HCT116 (cell line): ENCODE measurements around the gene FHL2. TPM values are rescaled to one million over a fixed set of nuclear protein-coding genes. Genes with fewer than 3 reads are reported as not detected.

ENCODE experiments used
- ATAC-seq: fragments of 200-7000 bp; cut with Tn5 transposase; 2 replicates; pipeline ENCODE4 v1.9.1; 2020; ENCODE audit warnings: mild to moderate bottlenecking, moderate library complexity
- BruUV-seq: library from RNA; stranded (reverse); fragments of 400-500 nt; replicated peaks from 2 replicates; lab custom pipeline; 2021; lab: Mats Ljungman, UMichigan
- CTCF ChIA-PET: fragments of 300-600 bp; sonication (Branson Sonifier 250); formaldehyde crosslinking; loops from one replicate; lab custom pipeline; 2021; ENCODE audit warnings: antibody characterized with exemption; lab: Charles Lee
- POLR2A ChIA-PET: fragments of 300-600, 350-600 bp; sonication (Branson Sonifier 250); formaldehyde crosslinking; loops from one replicate; lab custom pipeline; 2021; ENCODE audit warnings: antibody characterized with exemption; lab: Charles Lee
- RAD21 ChIA-PET, 2 experiments: fragments of 300-600 bp; sonication (Branson Sonifier 250); formaldehyde crosslinking; loops; one replicate each; lab custom pipeline; 2023; ENCODE audit warnings: low total read pairs in 2 of 2; ENCODE audit not compliant: uncharacterized antibody in 2 of 2, unreplicated experiment in 2 of 2, low non-redundant PET in 1 of 2; lab: Charles Lee
- DNase-seq: peaks from one replicate; pipeline ENCODE4 v3.0.0-alpha.2; 2010; ENCODE audit warnings: low read depth, low spot score
- H2AFZ ChIP-seq: fragments of 200-600 bp; shearing (Covaris generic), sonication (generic); 2 replicates; pipeline ENCODE4 v1.6.1; 2017; ENCODE audit warnings: low read depth, mixed run types, mixed read lengths, antibody characterized with exemption, low read length; ENCODE audit not compliant: poor library complexity, severe bottlenecking
- H3K27ac ChIP-seq: 2 replicates; pipeline ENCODE4 v1.5.1; 2012; ENCODE audit warnings: low read depth, low read length
- H3K27me3 ChIP-seq: fragments of 200-600 bp; sonication (generic); 2 replicates; pipeline ENCODE4 v1.6.1; 2016; ENCODE audit warnings: mixed run types, low read length, mixed read lengths; ENCODE audit not compliant: insufficient read depth
- H3K36me3 ChIP-seq, 2 experiments: fragments of 200-500 bp in 1 of 2; fragments of 200-600 bp in 1 of 2; sonication (Bioruptor generic) in 1 of 2; sonication (generic) in 1 of 2; 2 replicates each; pipeline versions ENCODE4 v1.5.1 to v1.6.1; 2014 to 2016; ENCODE audit warnings: low read length in 2 of 2, inconsistent platforms in 1 of 2, mixed read lengths in 1 of 2, mixed run types in 1 of 2; ENCODE audit not compliant: insufficient read depth in 2 of 2, control insufficient read depth in 1 of 2
- H3K4me1 ChIP-seq, 2 experiments: fragments of 200-600 bp in 1 of 2; sonication (generic) in 1 of 2; 2 replicates each; pipeline versions ENCODE4 v1.5.1 to v1.6.1; 2012 to 2017; ENCODE audit warnings: low read length in 2 of 2, inconsistent platforms in 1 of 2, mild to moderate bottlenecking in 1 of 2, mixed read lengths in 1 of 2, mixed run types in 1 of 2, moderate library complexity in 1 of 2; ENCODE audit not compliant: insufficient read depth in 2 of 2, control insufficient read depth in 1 of 2
- H3K4me2 ChIP-seq: fragments of 200-600 bp; sonication (generic); 2 replicates; pipeline ENCODE4 v1.6.1; 2017; ENCODE audit warnings: mixed run types, low read length, mixed read lengths
- H3K4me3 ChIP-seq, 2 experiments: fragments of 200-600 bp in 1 of 2; sonication (generic) in 1 of 2; replicated peaks in 1 of 2; 2 replicates each; pipeline ENCODE4 v1.5.1; 2011 to 2016; ENCODE audit warnings: low read length in 2 of 2, control low read depth in 1 of 2, low read depth in 1 of 2, mild to moderate bottlenecking in 1 of 2, mixed read lengths in 1 of 2, mixed run types in 1 of 2
- H3K79me2 ChIP-seq: fragments of 200-600 bp; sonication (generic); 2 replicates; pipeline ENCODE4 v1.6.1; 2017; ENCODE audit warnings: mild to moderate bottlenecking, mixed run types, low read length, moderate library complexity, mixed read lengths; ENCODE audit not compliant: insufficient read depth
- H3K9ac ChIP-seq: fragments of 200-600 bp; sonication (generic); 2 replicates; pipeline ENCODE4 v1.6.1; 2016; ENCODE audit warnings: low read length, mixed read lengths
- H3K9me2 ChIP-seq: fragments of 200-600 bp; sonication (generic), shearing (Covaris generic); 2 replicates; pipeline ENCODE4 v1.6.1; 2017; ENCODE audit warnings: mixed run types, mild to moderate bottlenecking, moderate library complexity; ENCODE audit not compliant: insufficient read depth
- H3K9me3 ChIP-seq, 2 experiments: fragments of 200-500 bp in 1 of 2; fragments of 200-600 bp in 1 of 2; sonication (Bioruptor generic) in 1 of 2; sonication (generic) in 1 of 2; 2 replicates each; pipeline ENCODE4 v1.6.1; 2014 to 2017; ENCODE audit warnings: low read length in 2 of 2, mixed read lengths in 2 of 2, inconsistent platforms in 1 of 2, low read depth in 1 of 2, mild to moderate bottlenecking in 1 of 2, mixed run types in 1 of 2, moderate library complexity in 1 of 2; ENCODE audit not compliant: control insufficient read depth in 1 of 2, insufficient read depth in 1 of 2
- H4K20me1 ChIP-seq: fragments of 200-600 bp; sonication (generic), shearing (Covaris generic); 2 replicates; pipeline ENCODE4 v1.6.1; 2017; ENCODE audit warnings: mixed run types, mild to moderate bottlenecking, moderate library complexity; ENCODE audit not compliant: insufficient read depth
- CBX3 ChIP-seq: IDR thresholded peaks from 2 replicates; pipeline ENCODE4 v1.6.1; 2012; ENCODE audit warnings: low read depth
- CEBPB ChIP-seq: IDR thresholded peaks from 2 replicates; pipeline ENCODE4 v1.6.1; 2012; ENCODE audit warnings: low read depth
- EGR1 ChIP-seq: IDR thresholded peaks from 2 replicates; pipeline ENCODE4 v1.6.1; 2012; ENCODE audit warnings: low read depth
- ELF1 ChIP-seq: IDR thresholded peaks from 2 replicates; pipeline ENCODE4 v1.6.1; 2012; ENCODE audit warnings: low read depth, borderline replicate concordance
- JUND ChIP-seq: IDR thresholded peaks from 2 replicates; pipeline ENCODE4 v1.6.1; 2012
- MAX ChIP-seq: IDR thresholded peaks from 2 replicates; pipeline ENCODE4 v1.6.1; 2012
- POLR2A ChIP-seq: IDR thresholded peaks from 2 replicates; pipeline ENCODE4 v1.7.0; 2011; ENCODE audit warnings: borderline replicate concordance; ENCODE audit not compliant: insufficient read depth, insufficient read length; ENCODE audit errors: extremely low read depth
- POLR2AphosphoS5 ChIP-seq: IDR thresholded peaks from 2 replicates; pipeline ENCODE4 v1.6.1; 2011; ENCODE audit warnings: mild to moderate bottlenecking, low read depth, low read length, moderate library complexity
- RAD21 ChIP-seq: IDR thresholded peaks from 2 replicates; pipeline ENCODE4 v1.6.1; 2012; ENCODE audit warnings: low read depth, mild to moderate bottlenecking
- REST ChIP-seq: IDR thresholded peaks from 2 replicates; pipeline ENCODE4 v1.6.1; 2012; ENCODE audit warnings: low read depth
- SIN3A ChIP-seq: IDR thresholded peaks from 2 replicates; pipeline ENCODE4 v1.6.1; 2012; ENCODE audit warnings: low read depth
- SP1 ChIP-seq: IDR thresholded peaks from 2 replicates; pipeline ENCODE4 v1.6.1; 2012; ENCODE audit warnings: low read depth
- SRF ChIP-seq: IDR thresholded peaks from 2 replicates; pipeline ENCODE4 v1.6.1; 2012; ENCODE audit warnings: low read depth
- YY1 ChIP-seq: IDR thresholded peaks from 2 replicates; pipeline ENCODE4 v1.6.1; 2011; ENCODE audit warnings: low read length, low read depth, moderate library complexity, mild to moderate bottlenecking; ENCODE audit not compliant: insufficient replicate concordance; ENCODE audit errors: extremely low read depth
- ZBTB33 ChIP-seq: IDR thresholded peaks from 2 replicates; pipeline ENCODE4 v1.6.1; 2011; ENCODE audit warnings: mild to moderate bottlenecking, low read length, moderate library complexity; ENCODE audit not compliant: insufficient replicate concordance; ENCODE audit errors: extremely low read depth
- intact Hi-C: fragments of 100-400 bp; cut with micrococcal nuclease; formaldehyde crosslinking; loops from 2 replicates; pipeline ENCODE4 v1.10.0; 2022
- total RNA-seq: library from RNA; stranded (reverse); gene quantifications from one replicate; pipeline ENCODE4 v1.2.1, GENCODE V29; 2021; ENCODE audit not compliant: unreplicated experiment
- TF ChIP-seq, protein P1 (sequence below), 3 experiments: fragments of 200-600 bp in 1 of 3; sonication (generic) in 1 of 3; IDR thresholded peaks in 2 of 3; conservative IDR thresholded peaks in 1 of 3; 2 replicates each; pipeline ENCODE4 v1.5.1; 2012 to 2017; ENCODE audit warnings: low read depth in 2 of 3, low read length in 2 of 3, antibody characterized with exemption in 1 of 3, borderline replicate concordance in 1 of 3, control low read depth in 1 of 3, mild to moderate bottlenecking in 1 of 3, mixed read lengths in 1 of 3, mixed run types in 1 of 3, moderate library complexity in 1 of 3; ENCODE audit not compliant: insufficient read depth in 1 of 3

FHL2 gene
- total RNA-seq, 1 experiment from 2014 or later, result 86.6 TPM

GRCh38 chr2:105371810-105372209, 27.0 kb downstream of the FHL2 start:
- no peak overlapping the region for H3K9ac ChIP-seq
- RAD21 ChIA-PET, result no interaction called here
- ATAC-seq (no peak), DNase-seq (no peak)
- H3K4me3 ChIP-seq, result no peak overlapping the region
- H3K79me2 ChIP-seq, result peaks cover 56% of the 10 kb centered on the region
- H2AFZ ChIP-seq, result no peak overlapping the region
- peaks cover 29 to 60% of the 10 kb centered on the region in 2 experiments; a peak in 2 of 4 replicates for H3K36me3 ChIP-seq
- TF ChIP-seq CBX3 (no peak), RAD21 (no peak), SP1 (no peak), JUND (no peak), CEBPB (no peak), ZBTB33 (no peak), YY1 (no peak), MAX (no peak), REST (no peak), POLR2A (no peak), SIN3A (no peak), EGR1 (no peak), SRF (no peak), ELF1 (no peak), POLR2AphosphoS5 (no peak)
- TF ChIP-seq, protein P1, sequence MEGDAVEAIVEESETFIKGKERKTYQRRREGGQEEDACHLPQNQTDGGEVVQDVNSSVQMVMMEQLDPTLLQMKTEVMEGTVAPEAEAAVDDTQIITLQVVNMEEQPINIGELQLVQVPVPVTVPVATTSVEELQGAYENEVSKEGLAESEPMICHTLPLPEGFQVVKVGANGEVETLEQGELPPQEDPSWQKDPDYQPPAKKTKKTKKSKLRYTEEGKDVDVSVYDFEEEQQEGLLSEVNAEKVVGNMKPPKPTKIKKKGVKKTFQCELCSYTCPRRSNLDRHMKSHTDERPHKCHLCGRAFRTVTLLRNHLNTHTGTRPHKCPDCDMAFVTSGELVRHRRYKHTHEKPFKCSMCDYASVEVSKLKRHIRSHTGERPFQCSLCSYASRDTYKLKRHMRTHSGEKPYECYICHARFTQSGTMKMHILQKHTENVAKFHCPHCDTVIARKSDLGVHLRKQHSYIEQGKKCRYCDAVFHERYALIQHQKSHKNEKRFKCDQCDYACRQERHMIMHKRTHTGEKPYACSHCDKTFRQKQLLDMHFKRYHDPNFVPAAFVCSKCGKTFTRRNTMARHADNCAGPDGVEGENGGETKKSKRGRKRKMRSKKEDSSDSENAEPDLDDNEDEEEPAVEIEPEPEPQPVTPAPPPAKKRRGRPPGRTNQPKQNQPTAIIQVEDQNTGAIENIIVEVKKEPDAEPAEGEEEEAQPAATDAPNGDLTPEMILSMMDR (IDR thresholded peaks at IDR 0.05 in 2 of 3, conservative IDR thresholded peaks at IDR 0.05 in 1 of 3; ENCODE audit: borderline replicate concordance in 1 of 3, insufficient read depth in 1 of 3, low read depth in 2 of 3, low read length in 2 of 3), result no peak
- intact Hi-C loops, result no loop called here
- CTCF ChIA-PET, result no interaction called here
- H3K27ac ChIP-seq, result no peak overlapping the region
- POLR2A ChIA-PET, result no interaction called here
- no peaks in the 10 kb centered on the region for H3K27me3 ChIP-seq
- H3K9me3 ChIP-seq, result no peaks in the 10 kb centered on the region
- BruUV-seq, result no TSS peak
- H3K9me2 ChIP-seq, result no peaks in the 10 kb centered on the region
- no peaks in the 10 kb centered on the region for H3K4me1 ChIP-seq
- no peaks in the 10 kb centered on the region for H4K20me1 ChIP-seq
- no peak overlapping the region for H3K4me2 ChIP-seq
